Kidney epithelial cell (primary cell): ENCODE measurements around the gene GCN1. TPM values are rescaled to one million over a fixed set of nuclear protein-coding genes. Genes with fewer than 3 reads are reported as not detected.

ENCODE experiments used
- DNase-seq: peaks from one replicate; pipeline ENCODE4 v3.0.0-alpha.2; 2010; ENCODE audit warnings: low read depth
- H3K27me3 ChIP-seq: 2 replicates; pipeline ENCODE4 v1.6.0; 2011; ENCODE audit warnings: low read length; ENCODE audit not compliant: control insufficient read depth, insufficient read depth
- H3K36me3 ChIP-seq: 2 replicates; pipeline ENCODE4 v1.5.1; 2011; ENCODE audit warnings: low read length; ENCODE audit not compliant: control insufficient read depth, insufficient read depth
- H3K4me3 ChIP-seq: 2 replicates; pipeline ENCODE4 v1.5.1; 2011; ENCODE audit warnings: low read depth, mild to moderate bottlenecking, control low read depth, low read length
- CTCF ChIP-seq: IDR thresholded peaks from 2 replicates; pipeline ENCODE4 v1.5.1; 2011; ENCODE audit warnings: mild to moderate bottlenecking, moderate library complexity, low read length, control low read depth, inconsistent platforms; ENCODE audit not compliant: insufficient read depth, poor library complexity, severe bottlenecking
- total RNA-seq: library from RNA; depleted of rRNA; stranded (reverse); fragments of >200 nt; gene quantifications from 2 replicates; pipeline ENCODE4 v1.2.3, GENCODE V29; 2015

GCN1 gene
- total RNA-seq, 1 donor from 2014 or later: 78.4 TPM

- H3K36me3 ChIP-seq: peaks cover 4% of the 10 kb centered on the region
Observed at GRCh38 chr12:120159509-120160237, 34.8 kb downstream of the GCN1 start.

GRCh38 chr12:120158351-120158750 is 36.2 kb downstream of the GCN1 start:
- Histone ChIP-seq H3K4me3 (no peak overlapping the region), H3K27me3 (no peaks in the 10 kb centered on the region), H3K36me3 (peaks cover 4% of the 10 kb centered on the region)
- TF ChIP-seq CTCF: no peak
- no peak for DNase-seq

More at GRCh38 chr12:120159509-120160237, 34.8 kb downstream of the GCN1 start:
- Histone ChIP-seq H3K4me3 (no peak overlapping the region), H3K27me3 (no peaks in the 10 kb centered on the region)
- DNase-seq: no peak
- no peak for TF ChIP-seq CTCF

- no peak for TF ChIP-seq CTCF
- H3K4me3 ChIP-seq: no peak overlapping the region
- DNase-seq: no peak
- H3K27me3 ChIP-seq: no peaks in the 10 kb centered on the region
- H3K36me3 ChIP-seq: peaks cover 6% of the 10 kb centered on the region
Observed at GRCh38 chr12:120157678-120158077, 36.8 kb downstream of the GCN1 start.

- peaks cover 6% of the 10 kb centered on the region for H3K36me3 ChIP-seq
- DNase-seq: no peak
- H3K4me3 ChIP-seq: no peak overlapping the region
- no peak for TF ChIP-seq CTCF
- no peaks in the 10 kb centered on the region for H3K27me3 ChIP-seq
Observed at GRCh38 chr12:120156315-120157259, 37.9 kb downstream of the GCN1 start.

DNA sequence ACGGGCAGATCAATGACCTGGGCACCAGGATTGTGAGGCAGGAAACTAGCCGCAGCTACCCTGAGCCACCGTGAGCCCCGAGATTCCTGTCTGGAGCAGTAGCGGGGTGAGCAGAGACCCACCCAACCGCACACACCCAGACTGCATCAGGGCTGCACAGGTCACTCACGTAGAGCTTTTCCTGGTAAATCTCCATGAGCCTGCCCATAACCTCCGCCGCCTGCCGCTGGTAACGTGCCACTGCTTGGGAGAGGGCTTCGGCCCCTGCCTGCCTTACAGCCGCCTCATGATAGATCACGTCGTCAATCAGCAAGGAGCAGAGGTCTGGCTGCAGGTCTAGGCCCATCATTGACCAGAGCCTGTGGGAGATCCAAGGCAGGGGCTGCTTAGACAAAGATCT is 39.4 kb downstream of the GCN1 start:
- no peak for DNase-seq
- Histone ChIP-seq H3K4me3 (no peak overlapping the region), H3K36me3 (peaks cover 6% of the 10 kb centered on the region), H3K27me3 (no peaks in the 10 kb centered on the region)
- TF ChIP-seq CTCF: no peak
